Breast epithelium (tissue), 4 donors: ENCODE measurements around the gene COBLL1. TPM values are rescaled to one million over a fixed set of nuclear protein-coding genes. Genes with fewer than 3 reads are reported as not detected.

Experiments
- DNase-seq, 2 donors: peaks; one replicate each; pipeline ENCODE4 v3.0.0-alpha.2; 2019; ENCODE audit warnings: low spot score in 2 of 2
- H3K27ac ChIP-seq, 2 donors: fragments of 200-600 bp; sonication (generic) in 1 of 2; one replicate each; pipeline ENCODE4 v1.5.1; 2016 to 2019; ENCODE audit warnings: mild to moderate bottlenecking in 1 of 2
- H3K27me3 ChIP-seq, 2 donors: fragments of 200-600 bp; sonication (generic) in 1 of 2; one replicate each; pipeline versions ENCODE4 v1.5.1 to v1.6.0; 2017 to 2019; ENCODE audit warnings: control low read depth in 1 of 2, mild to moderate bottlenecking in 1 of 2
- H3K36me3 ChIP-seq: fragments of 200-600 bp; one replicate; pipeline ENCODE4 v1.5.1; 2019
- H3K4me1 ChIP-seq, 2 donors: fragments of 200-600 bp; sonication (generic); one replicate each; pipeline ENCODE4 v1.5.1; 2016 to 2019; ENCODE audit warnings: control low read depth in 1 of 2
- H3K4me3 ChIP-seq, 3 donors: fragments of 200-600 bp; sonication (generic); 1 replicate in 2 of 3; 2 replicates in 1 of 3; pipeline ENCODE4 v1.5.1; 2016 to 2019; ENCODE audit warnings: mild to moderate bottlenecking in 3 of 3, moderate library complexity in 2 of 3
- H3K9me3 ChIP-seq, 2 donors: fragments of 200-600 bp; sonication (generic) in 1 of 2; one replicate each; pipeline ENCODE4 v1.5.1; 2016 to 2019; ENCODE audit warnings: control low read depth in 1 of 2
- POLR2A ChIP-seq: fragments of 450-650 bp; IDR thresholded peaks from one replicate; pipeline ENCODE4 v1.6.1; 2016; ENCODE audit warnings: antibody characterized with exemption, mild to moderate bottlenecking, moderate library complexity
- POLR2AphosphoS5 ChIP-seq, 3 donors: sonication (generic); formaldehyde crosslinking; IDR thresholded peaks; one replicate each; pipeline ENCODE4 v1.6.1; 2017; ENCODE audit warnings: antibody characterized with exemption in 3 of 3
- intact Hi-C: fragments of 100-400 bp; cut with DNase I; formaldehyde crosslinking; loops from one replicate; pipeline ENCODE4 v1.15.1; 2023; ENCODE audit warnings: low total_unique reads
- total RNA-seq, 3 donors: library from RNA; depleted of rRNA; stranded (reverse); fragments of >200 nt; gene quantifications; one replicate each; pipeline ENCODE4 v1.1.0, GENCODE V29; 2016
- TF ChIP-seq, protein P1 (sequence below), 3 donors: fragments of 450-650 bp; IDR thresholded peaks; one replicate each; pipeline ENCODE4 v1.5.1; 2016 to 2017; ENCODE audit warnings: antibody characterized with exemption in 3 of 3, mild to moderate bottlenecking in 3 of 3, moderate library complexity in 3 of 3

The COBLL1 gene
- total RNA-seq, 3 donors from 2014 or later = 43.6 to 92.8 (median 75.8) TPM

DNA sequence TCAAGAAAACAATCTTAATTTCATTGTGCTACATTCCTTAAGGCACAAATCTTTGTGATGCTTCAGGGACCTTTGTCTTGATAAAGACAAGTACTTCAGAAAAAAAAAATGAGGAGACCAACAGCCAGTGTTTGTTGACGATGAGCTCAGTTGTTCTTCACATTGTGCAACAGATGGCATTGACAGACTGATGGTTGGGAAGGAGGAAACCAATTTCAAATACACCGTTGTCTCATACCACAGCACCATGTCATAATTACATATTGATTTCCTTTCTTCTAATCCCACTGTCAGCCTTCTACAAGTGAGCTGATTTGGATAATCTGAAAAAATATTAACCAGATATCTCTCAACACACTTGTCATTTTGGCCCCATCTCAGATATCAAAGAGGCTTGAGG is 166.6 kb downstream of the COBLL1 start:
- intact Hi-C loops = no loop called here
- Histone ChIP-seq H3K9me3 (no peaks in the 10 kb centered on the region), H3K36me3 (no peaks in the 10 kb centered on the region), H3K4me1 (no peaks in the 10 kb centered on the region), H3K27me3 (no peaks in the 10 kb centered on the region), H3K27ac (no peak overlapping the region), H3K4me3 (no peak overlapping the region)
- no peak for TF ChIP-seq POLR2A
- TF ChIP-seq POLR2AphosphoS5 (IDR thresholded peaks at IDR 0.05) = no peak
- TF ChIP-seq, protein P1, sequence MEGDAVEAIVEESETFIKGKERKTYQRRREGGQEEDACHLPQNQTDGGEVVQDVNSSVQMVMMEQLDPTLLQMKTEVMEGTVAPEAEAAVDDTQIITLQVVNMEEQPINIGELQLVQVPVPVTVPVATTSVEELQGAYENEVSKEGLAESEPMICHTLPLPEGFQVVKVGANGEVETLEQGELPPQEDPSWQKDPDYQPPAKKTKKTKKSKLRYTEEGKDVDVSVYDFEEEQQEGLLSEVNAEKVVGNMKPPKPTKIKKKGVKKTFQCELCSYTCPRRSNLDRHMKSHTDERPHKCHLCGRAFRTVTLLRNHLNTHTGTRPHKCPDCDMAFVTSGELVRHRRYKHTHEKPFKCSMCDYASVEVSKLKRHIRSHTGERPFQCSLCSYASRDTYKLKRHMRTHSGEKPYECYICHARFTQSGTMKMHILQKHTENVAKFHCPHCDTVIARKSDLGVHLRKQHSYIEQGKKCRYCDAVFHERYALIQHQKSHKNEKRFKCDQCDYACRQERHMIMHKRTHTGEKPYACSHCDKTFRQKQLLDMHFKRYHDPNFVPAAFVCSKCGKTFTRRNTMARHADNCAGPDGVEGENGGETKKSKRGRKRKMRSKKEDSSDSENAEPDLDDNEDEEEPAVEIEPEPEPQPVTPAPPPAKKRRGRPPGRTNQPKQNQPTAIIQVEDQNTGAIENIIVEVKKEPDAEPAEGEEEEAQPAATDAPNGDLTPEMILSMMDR (IDR thresholded peaks at IDR 0.05) = no peak
- no peak for DNase-seq

DNA sequence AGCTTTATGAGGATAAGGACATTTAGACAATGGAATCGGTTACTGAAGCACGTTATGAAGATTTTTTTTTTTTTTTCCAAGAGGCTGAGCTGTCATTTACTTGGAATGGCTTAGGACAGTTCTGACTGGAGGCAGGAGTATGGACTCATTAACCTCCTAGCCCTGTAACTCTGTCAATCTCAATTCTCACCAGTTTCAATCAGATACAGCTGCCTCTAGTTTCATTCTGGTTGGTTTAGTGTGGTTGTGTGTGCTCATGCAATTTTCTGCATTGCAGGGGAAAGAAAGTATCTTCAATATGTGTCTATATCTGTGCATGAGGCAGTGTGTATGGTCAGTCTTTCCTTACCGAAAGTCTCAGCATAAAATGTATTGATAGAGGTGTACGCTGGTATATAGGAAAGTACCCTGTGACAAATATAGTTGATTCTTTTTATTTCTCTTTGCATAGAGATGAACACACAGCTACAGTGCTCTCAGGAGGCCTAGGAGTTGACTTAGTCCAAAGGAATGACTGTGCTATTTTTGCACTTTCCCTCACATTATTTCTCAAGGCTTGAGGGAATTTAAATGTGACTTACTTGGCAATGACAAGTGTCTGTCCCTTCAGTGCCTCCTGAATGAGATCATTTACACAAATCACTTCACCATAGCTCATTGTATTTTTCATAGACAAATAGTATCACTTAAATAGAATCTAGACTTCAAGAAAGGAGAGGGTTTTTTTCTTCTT is 169.8 kb downstream of the COBLL1 start:
- H3K27me3 ChIP-seq = no peaks in the 10 kb centered on the region
- intact Hi-C loops = no loop called here
- no peak for TF ChIP-seq POLR2A
- no peak for TF ChIP-seq POLR2AphosphoS5 (IDR thresholded peaks at IDR 0.05)
- TF ChIP-seq, protein P1 (IDR thresholded peaks at IDR 0.05) = no peak
- H3K36me3 ChIP-seq = no peaks in the 10 kb centered on the region
- no peak overlapping the region for H3K4me3 ChIP-seq
- no peak for DNase-seq
- no peaks in the 10 kb centered on the region for H3K4me1 ChIP-seq
- H3K27ac ChIP-seq = no peak overlapping the region
- no peaks in the 10 kb centered on the region for H3K9me3 ChIP-seq

DNA sequence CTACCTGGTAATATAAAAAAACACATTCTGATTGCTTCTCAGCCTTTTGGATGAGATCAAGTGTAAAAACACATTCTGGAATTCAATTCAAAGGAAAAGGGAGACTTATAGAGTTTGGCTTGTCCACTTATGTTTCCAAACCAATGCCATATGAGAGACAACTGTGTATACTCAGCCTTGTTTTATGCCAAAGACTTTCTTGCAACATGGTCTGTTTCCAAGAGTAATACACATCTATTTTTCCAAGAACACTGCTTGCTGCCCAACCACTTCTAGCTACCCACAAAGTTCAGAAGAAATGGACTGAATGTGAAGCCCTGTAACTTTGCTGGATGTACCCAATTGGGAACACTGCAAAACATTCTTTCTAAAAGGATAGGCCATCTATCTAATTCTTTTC is 172.3 kb downstream of the COBLL1 start:
- TF ChIP-seq POLR2A (no peak), POLR2AphosphoS5 (IDR thresholded peaks at IDR 0.05) (no peak)
- TF ChIP-seq, protein P1 (IDR thresholded peaks at IDR 0.05) = no peak
- Histone ChIP-seq H3K9me3 (no peaks in the 10 kb centered on the region), H3K4me3 (no peak overlapping the region), H3K4me1 (no peaks in the 10 kb centered on the region), H3K36me3 (no peaks in the 10 kb centered on the region), H3K27ac (no peak overlapping the region), H3K27me3 (no peaks in the 10 kb centered on the region)
- DNase-seq = no peak
- intact Hi-C loops = no loop called here

DNA sequence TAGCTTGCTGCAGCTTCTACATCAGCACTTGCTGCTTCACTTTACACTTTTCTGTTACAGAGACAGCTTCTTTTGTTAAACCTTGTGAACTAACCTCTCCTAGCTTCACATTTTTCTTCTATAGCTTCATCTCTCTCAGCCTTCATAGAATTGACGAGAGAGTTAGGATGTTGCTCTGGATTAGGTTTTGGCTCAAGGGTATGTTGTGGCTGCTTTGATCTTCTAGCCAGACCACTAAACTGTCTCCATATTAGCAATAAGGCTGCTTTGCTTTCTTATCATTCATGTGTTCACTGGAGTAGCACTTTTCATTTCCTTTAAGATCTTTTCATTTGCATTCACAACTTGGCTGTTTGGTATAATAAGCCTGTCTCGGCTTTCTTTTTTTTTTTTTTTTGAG is 174.1 kb downstream of the COBLL1 start:
- DNase-seq = no peak
- H3K27ac ChIP-seq = no peak overlapping the region
- H3K36me3 ChIP-seq = no peaks in the 10 kb centered on the region
- H3K4me3 ChIP-seq = no peak overlapping the region
- H3K4me1 ChIP-seq = no peaks in the 10 kb centered on the region
- no peaks in the 10 kb centered on the region for H3K27me3 ChIP-seq
- TF ChIP-seq, protein P1 (IDR thresholded peaks at IDR 0.05) = no peak
- TF ChIP-seq POLR2A = no peak
- no peak for TF ChIP-seq POLR2AphosphoS5 (IDR thresholded peaks at IDR 0.05)
- H3K9me3 ChIP-seq = no peaks in the 10 kb centered on the region
- intact Hi-C loops = no loop called here

DNA sequence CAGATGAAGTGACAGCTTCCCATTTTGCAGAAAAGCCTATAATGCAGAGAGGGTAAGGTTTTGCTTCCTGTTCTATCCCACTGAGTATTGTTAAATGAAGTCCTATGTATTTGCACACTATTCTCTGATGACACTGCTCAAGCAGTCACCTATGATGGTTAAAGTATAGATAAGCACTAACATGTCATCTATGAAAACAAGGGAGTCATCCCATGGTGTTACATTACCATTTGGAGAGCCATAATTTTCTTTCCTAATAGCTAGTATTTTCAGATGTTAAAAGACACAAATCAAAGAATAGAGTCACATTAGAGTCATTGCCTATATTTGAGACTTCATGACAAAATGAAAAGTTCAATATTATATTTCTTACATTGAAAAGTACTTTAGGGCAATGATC is 177.6 kb downstream of the COBLL1 start:
- TF ChIP-seq, protein P1 (IDR thresholded peaks at IDR 0.05) = no peak
- TF ChIP-seq POLR2A (no peak), POLR2AphosphoS5 (IDR thresholded peaks at IDR 0.05) (no peak)
- H3K27ac ChIP-seq = no peak overlapping the region
- no peaks in the 10 kb centered on the region for H3K9me3 ChIP-seq
- H3K4me1 ChIP-seq = no peaks in the 10 kb centered on the region
- no peaks in the 10 kb centered on the region for H3K27me3 ChIP-seq
- DNase-seq = no peak
- H3K4me3 ChIP-seq = no peak overlapping the region
- intact Hi-C loops = no loop called here
- H3K36me3 ChIP-seq = no peaks in the 10 kb centered on the region
